K562 (cell line): Measurements from ENCODE around the gene PIWIL1. TPM values are rescaled to one million over a fixed set of nuclear protein-coding genes. Genes with fewer than 3 reads are reported as not detected.

Experiments
- ATAC-seq: fragments of 200-7000 bp; cut with Tn5 transposase; 3 replicates; pipeline ENCODE4 v1.9.1; 2020; ENCODE audit warnings: moderate library complexity
- BruUV-seq: library from RNA; stranded (reverse); fragments of 400-500 nt; replicated peaks from 2 replicates; lab custom pipeline; 2021; lab: Mats Ljungman, UMichigan
- CTCF ChIA-PET: fragments of 300-600 bp; formaldehyde crosslinking; extraction: SDS; loops from one replicate; lab custom pipeline; 2021; ENCODE audit warnings: low intra/inter-chr PET ratio; lab: Yijun Ruan, JAX
- POLR2A ChIA-PET: fragments of 300-600, 350-650 bp; sonication (Branson Sonifier 250); formaldehyde crosslinking; extraction: SDS; loops from one replicate; lab custom pipeline; 2021; ENCODE audit warnings: antibody characterized with exemption, inconsistent platforms; lab: Yijun Ruan, JAX
- DNase-seq, 4 experiments: peaks; one replicate each; pipeline versions ENCODE4 v3.0.0 to v3.0.0-alpha.2; 2011 to 2018; ENCODE audit warnings: low spot score in 3 of 4, mixed read lengths in 3 of 4; ENCODE audit errors: extremely low read depth in 1 of 4
- FAIRE-seq: peaks from 2 replicates; lab custom pipeline; 2011; peaks lifted over from hg19 to GRCh38; lab: Jason Lieb, UNC
- H2AFZ ChIP-seq: 2 replicates; pipeline ENCODE4 v1.6.0; 2011; ENCODE audit warnings: low read depth, low read length, control low read depth, inconsistent platforms
- H3K27ac ChIP-seq: fragments of 200-600 bp; 3 replicates; pipeline ENCODE4 v1.8.0; 2011; ENCODE audit warnings: low read depth, mild to moderate bottlenecking, control low read depth, inconsistent platforms, low read length, moderate library complexity, mixed read lengths; ENCODE audit errors: extremely low read depth
- H3K27me3 ChIP-seq, 2 experiments: fragments of 300-600 bp in 1 of 2; 2 replicates in 1 of 2; 3 replicates in 1 of 2; pipeline versions ENCODE4 v1.6.0 to v1.8.0; 2011; ENCODE audit warnings: inconsistent platforms in 2 of 2, low read length in 2 of 2, mild to moderate bottlenecking in 1 of 2, mixed read lengths in 1 of 2, moderate library complexity in 1 of 2; ENCODE audit not compliant: control insufficient read depth in 2 of 2, insufficient read depth in 2 of 2
- H3K36me3 ChIP-seq: fragments of 300-600 bp; 3 replicates; pipeline ENCODE4 v1.8.0; 2011; ENCODE audit warnings: mild to moderate bottlenecking, low read length, inconsistent platforms; ENCODE audit not compliant: control insufficient read depth, insufficient read depth
- H3K4me1 ChIP-seq, 2 experiments: fragments of 200-600 bp in 1 of 2; replicated peaks in 1 of 2; 2 replicates in 1 of 2; 3 replicates in 1 of 2; pipeline versions ENCODE4 v1.5.1 to v1.8.0; 2011; ENCODE audit warnings: inconsistent platforms in 2 of 2, low read length in 2 of 2, mild to moderate bottlenecking in 1 of 2, mixed read lengths in 1 of 2, moderate library complexity in 1 of 2; ENCODE audit not compliant: control insufficient read depth in 2 of 2, insufficient read depth in 2 of 2
- H3K4me2 ChIP-seq: 2 replicates; pipeline ENCODE4 v1.6.1; 2011; ENCODE audit warnings: low read length, control low read depth, inconsistent platforms, mixed read lengths; ENCODE audit not compliant: insufficient read depth
- H3K4me3 ChIP-seq: fragments of 200-600 bp; sonication (generic), shearing (Covaris generic); 2 replicates; pipeline ENCODE4 v1.5.1; 2016; ENCODE audit warnings: control low read depth, inconsistent platforms
- H3K79me2 ChIP-seq: fragments of 200-600 bp; 3 replicates; pipeline ENCODE4 v1.8.0; 2011; ENCODE audit warnings: low read length, inconsistent platforms; ENCODE audit not compliant: control insufficient read depth, insufficient read depth
- H3K9ac ChIP-seq, 2 experiments: 2 replicates each; pipeline versions ENCODE4 v1.6.0 to v1.6.1; 2011; ENCODE audit warnings: low read depth in 2 of 2, low read length in 2 of 2, control low read depth in 1 of 2, inconsistent platforms in 1 of 2, mild to moderate bottlenecking in 1 of 2, mixed read lengths in 1 of 2; ENCODE audit not compliant: insufficient read depth in 1 of 2
- H3K9me1 ChIP-seq: one replicate; pipeline ENCODE4 v1.6.0; 2011; ENCODE audit warnings: inconsistent platforms, mild to moderate bottlenecking, low read length, moderate library complexity; ENCODE audit not compliant: control insufficient read depth, insufficient read depth
- H3K9me3 ChIP-seq: replicated peaks from 2 replicates; pipeline ENCODE4 v1.5.1; 2011; ENCODE audit warnings: low read depth, low read length, inconsistent platforms; ENCODE audit not compliant: control insufficient read depth, insufficient read depth
- H4K20me1 ChIP-seq: replicated peaks from 2 replicates; pipeline ENCODE4 v1.6.1; 2011; ENCODE audit warnings: low read length, inconsistent platforms, mixed read lengths; ENCODE audit not compliant: control insufficient read depth, insufficient read depth
- CLOCK ChIP-seq: fragments of 250-450 bp; sonication (Bioruptor Pico); IDR thresholded peaks from 2 replicates; pipeline ENCODE4 v1.4.0; 2020; ENCODE audit warnings: mild to moderate bottlenecking, moderate library complexity, borderline replicate concordance
- GABPA ChIP-seq: fragments of 200-800 bp; sonication (Bioruptor generic); conservative IDR thresholded peaks from 2 replicates; pipeline ENCODE4 v1.6.1; 2016; ENCODE audit warnings: low read depth, missing genetic modification characterization, missing compliant biosample characterization
- WGBS: fragments of 100-300 bp; shearing (Covaris generic); methylation state at CpG from one replicate; pipeline ENCODE4 v1.1.6; 2016; ENCODE audit warnings: low coverage, mixed read lengths; ENCODE audit not compliant: insufficient coverage; ENCODE audit errors: missing lambda C conversion rate; 5-methylcytosine and 5-hydroxymethylcytosine counted together
- in situ Hi-C: fragments of 300-500 bp; cut with MboI; formaldehyde crosslinking; loops from 4 replicates; pipeline ENCODE4 v1.15.0; 2018; ENCODE audit warnings: inconsistent platforms, mixed read lengths
- intact Hi-C: fragments of 100-400 bp; cut with micrococcal nuclease; formaldehyde crosslinking; loops from 2 replicates; pipeline ENCODE4 v1.14.2; 2022
- polyA plus RNA-seq, 8 experiments: library from polyadenylated mRNA; depleted of rRNA in 4 of 8; stranded (reverse) in 5 of 8; unstranded in 3 of 8; fragments of >200 nt; fragmentation: Nextera tagmentation in 2 of 8; fragmentation: Illumina TruSeq in 1 of 8; extraction: Ambion mirVana in 2 of 8; extraction: Trizol in 1 of 8; gene quantifications; 2 replicates each; pipeline versions ENCODE4 v1.2.1 to v1.2.3, GENCODE V29; 2011 to 2014; ENCODE audit warnings: inconsistent platforms in 1 of 8, missing spikeins in 1 of 8
- total RNA-seq, 7 experiments: library from RNA; depleted of rRNA in 6 of 7; stranded (reverse); fragments of >200 nt in 6 of 7; fragmentation: Illumina TruSeq in 2 of 7; extraction: Trizol in 2 of 7; gene quantifications; 2 replicates each; pipeline versions ENCODE4 v1.2.1 to v1.2.3, GENCODE V29; 2011 to 2021; ENCODE audit warnings: low replicate concordance in 1 of 7
- TF ChIP-seq, protein P1 (sequence below): fragments of 250-450 bp; sonication (Bioruptor Pico); IDR thresholded peaks from 2 replicates; pipeline ENCODE4 v1.5.0; 2020; ENCODE audit warnings: mild to moderate bottlenecking
- TF ChIP-seq, protein P2 (sequence below): fragments of 450-650 bp; IDR thresholded peaks from 2 replicates; pipeline ENCODE4 v1.6.1; 2016; ENCODE audit warnings: mild to moderate bottlenecking

PIWIL1 gene
- total and polyA plus RNA-seq, 9 of the 15 experiments (the other 6 are each of a cell fraction or from before 2014, with no cell fraction given), result not detected

DNA sequence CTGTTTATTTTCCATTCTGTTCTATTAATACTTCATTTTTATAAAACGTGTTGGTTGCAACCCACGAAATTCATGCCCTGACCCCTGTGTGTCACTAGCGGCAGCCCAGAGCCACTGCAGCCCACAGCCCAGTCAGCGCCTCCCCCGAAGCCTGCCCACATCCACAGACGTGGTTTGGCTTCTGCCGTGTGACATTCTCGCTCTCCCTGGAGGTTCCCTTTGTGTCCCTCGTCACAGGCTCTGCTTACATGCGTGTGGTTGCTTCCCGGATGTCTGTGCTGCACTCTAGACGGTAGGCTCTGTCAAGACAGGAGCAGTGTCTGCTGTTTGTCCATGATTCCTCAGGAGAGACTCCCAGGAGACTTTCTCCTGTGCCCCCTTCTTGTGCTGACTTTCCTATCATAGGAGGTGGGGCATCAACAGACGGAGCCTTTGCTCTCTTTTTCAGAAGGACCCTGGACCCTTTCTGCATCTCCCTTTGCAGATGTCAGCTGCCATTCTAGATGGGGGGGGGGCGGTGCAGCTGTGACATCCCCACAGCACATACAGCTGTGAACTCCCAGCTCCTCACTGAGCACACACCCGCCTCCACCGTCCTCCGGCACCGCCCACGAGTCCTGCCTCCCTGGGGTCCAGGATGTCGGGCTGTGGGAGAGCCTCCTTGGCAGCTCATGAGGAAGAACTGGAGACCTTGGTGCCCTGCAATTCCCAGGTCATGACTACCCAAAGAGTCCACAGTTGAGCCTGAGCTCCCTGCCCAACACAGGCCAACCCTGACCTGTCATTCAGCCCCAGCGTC, 36.8 kb upstream of the PIWIL1 start:
- intact Hi-C loops, result no loop called here
- DNase-seq (no peak), ATAC-seq (no peak), FAIRE-seq (no peak)
- Histone ChIP-seq H3K36me3 (no peaks in the 10 kb centered on the region), H3K27ac (no peak overlapping the region), H3K4me3 (no peak overlapping the region), H3K27me3 (peaks cover 2 to 24% of the 10 kb centered on the region in 2 experiments; a peak in 3 of 5 replicates), H3K79me2 (no peaks in the 10 kb centered on the region), H3K9me3 (no peaks in the 10 kb centered on the region), H3K4me1 (no peaks in the 10 kb centered on the region), H2AFZ (no peak overlapping the region), H3K4me2 (no peak overlapping the region), H3K9ac (no peak overlapping the region), H4K20me1 (no peaks in the 10 kb centered on the region), H3K9me1 (no peaks in the 10 kb centered on the region)
- TF ChIP-seq, protein P1, sequence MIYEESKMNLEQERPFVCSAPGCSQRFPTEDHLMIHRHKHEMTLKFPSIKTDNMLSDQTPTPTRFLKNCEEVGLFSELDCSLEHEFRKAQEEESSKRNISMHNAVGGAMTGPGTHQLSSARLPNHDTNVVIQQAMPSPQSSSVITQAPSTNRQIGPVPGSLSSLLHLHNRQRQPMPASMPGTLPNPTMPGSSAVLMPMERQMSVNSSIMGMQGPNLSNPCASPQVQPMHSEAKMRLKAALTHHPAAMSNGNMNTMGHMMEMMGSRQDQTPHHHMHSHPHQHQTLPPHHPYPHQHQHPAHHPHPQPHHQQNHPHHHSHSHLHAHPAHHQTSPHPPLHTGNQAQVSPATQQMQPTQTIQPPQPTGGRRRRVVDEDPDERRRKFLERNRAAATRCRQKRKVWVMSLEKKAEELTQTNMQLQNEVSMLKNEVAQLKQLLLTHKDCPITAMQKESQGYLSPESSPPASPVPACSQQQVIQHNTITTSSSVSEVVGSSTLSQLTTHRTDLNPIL (CRISPR knock-in tag), result no peak
- TF ChIP-seq, protein P2, sequence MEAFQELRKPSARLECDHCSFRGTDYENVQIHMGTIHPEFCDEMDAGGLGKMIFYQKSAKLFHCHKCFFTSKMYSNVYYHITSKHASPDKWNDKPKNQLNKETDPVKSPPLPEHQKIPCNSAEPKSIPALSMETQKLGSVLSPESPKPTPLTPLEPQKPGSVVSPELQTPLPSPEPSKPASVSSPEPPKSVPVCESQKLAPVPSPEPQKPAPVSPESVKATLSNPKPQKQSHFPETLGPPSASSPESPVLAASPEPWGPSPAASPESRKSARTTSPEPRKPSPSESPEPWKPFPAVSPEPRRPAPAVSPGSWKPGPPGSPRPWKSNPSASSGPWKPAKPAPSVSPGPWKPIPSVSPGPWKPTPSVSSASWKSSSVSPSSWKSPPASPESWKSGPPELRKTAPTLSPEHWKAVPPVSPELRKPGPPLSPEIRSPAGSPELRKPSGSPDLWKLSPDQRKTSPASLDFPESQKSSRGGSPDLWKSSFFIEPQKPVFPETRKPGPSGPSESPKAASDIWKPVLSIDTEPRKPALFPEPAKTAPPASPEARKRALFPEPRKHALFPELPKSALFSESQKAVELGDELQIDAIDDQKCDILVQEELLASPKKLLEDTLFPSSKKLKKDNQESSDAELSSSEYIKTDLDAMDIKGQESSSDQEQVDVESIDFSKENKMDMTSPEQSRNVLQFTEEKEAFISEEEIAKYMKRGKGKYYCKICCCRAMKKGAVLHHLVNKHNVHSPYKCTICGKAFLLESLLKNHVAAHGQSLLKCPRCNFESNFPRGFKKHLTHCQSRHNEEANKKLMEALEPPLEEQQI, result no peak
- no peak for TF ChIP-seq GABPA (tag)
- no peak for TF ChIP-seq CLOCK (CRISPR knock-in tag)
- 3% methylated on average over 20 of the region's 21 CpGs for WGBS
- ChIA-PET POLR2A (interaction anchor here (0.7 kb wide), 1 partner anchor 20 kb away, joined by 4 read pairs; no protein-coding TSS in a partner anchor), CTCF (no interaction called here)
- BruUV-seq, result no TSS peak
- in situ Hi-C loops, result no loop called here
